Vagina (tissue), 2 donors: Measurements from ENCODE around the gene AP2B1.

ENCODE experiments used
- POLR2A ChIP-seq, 2 donors: fragments of 450-650 bp; IDR thresholded peaks; one replicate each; pipeline ENCODE4 v1.6.1; 2017; ENCODE audit warnings: antibody characterized with exemption in 2 of 2, mild to moderate bottlenecking in 2 of 2, moderate library complexity in 2 of 2
- POLR2AphosphoS5 ChIP-seq, 2 donors: sonication (generic); formaldehyde crosslinking; IDR thresholded peaks; one replicate each; pipeline ENCODE4 v1.9.0; 2017; ENCODE audit warnings: antibody characterized with exemption in 2 of 2, mild to moderate bottlenecking in 2 of 2, low read depth in 1 of 2; ENCODE audit not compliant: insufficient read depth in 1 of 2
- TF ChIP-seq, protein P1 (sequence below), 3 experiments: fragments of 450-650 bp in 2 of 3; fragments of 200-600 bp in 1 of 3; sonication (generic) in 1 of 3; IDR thresholded peaks; one replicate each; pipeline ENCODE4 v1.5.1; 2017 to 2019; ENCODE audit warnings: antibody characterized with exemption in 3 of 3, mild to moderate bottlenecking in 2 of 3, moderate library complexity in 2 of 3

DNA sequence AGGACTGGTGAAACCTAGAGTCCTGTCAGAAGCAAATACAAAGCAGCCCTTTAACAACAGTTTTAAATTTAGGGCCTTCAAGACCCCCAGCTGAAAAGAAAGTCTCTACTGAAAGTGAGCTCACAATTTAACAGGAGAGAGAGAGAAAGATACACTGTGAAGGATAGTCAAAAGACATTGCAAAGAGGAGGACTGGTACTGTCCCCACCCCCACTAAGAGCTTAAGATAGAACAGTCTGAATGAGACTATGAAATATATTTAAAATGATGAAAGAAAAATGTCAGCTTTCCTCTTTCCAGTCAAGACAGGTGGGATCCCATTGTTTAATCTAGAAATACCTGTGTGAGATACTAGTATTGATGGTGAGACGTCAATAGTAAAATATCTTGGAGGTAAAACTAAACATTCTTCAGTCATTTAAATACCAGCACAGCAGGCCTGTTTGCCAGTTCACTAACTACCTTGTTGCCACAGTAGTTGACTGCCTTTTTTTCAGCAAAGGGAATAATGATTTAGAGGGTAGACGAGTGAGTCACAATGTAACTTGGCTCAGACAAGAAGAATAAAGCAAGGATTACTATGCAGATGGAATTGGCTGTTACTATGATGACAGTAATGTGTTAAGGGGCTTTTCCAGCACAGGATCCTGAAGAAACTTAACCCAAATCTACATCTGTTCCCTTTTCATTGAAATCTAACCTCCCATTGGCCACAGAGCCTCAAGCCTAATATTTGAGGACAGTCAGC lies 97.1 kb downstream of the AP2B1 start:
- TF ChIP-seq, protein P1, sequence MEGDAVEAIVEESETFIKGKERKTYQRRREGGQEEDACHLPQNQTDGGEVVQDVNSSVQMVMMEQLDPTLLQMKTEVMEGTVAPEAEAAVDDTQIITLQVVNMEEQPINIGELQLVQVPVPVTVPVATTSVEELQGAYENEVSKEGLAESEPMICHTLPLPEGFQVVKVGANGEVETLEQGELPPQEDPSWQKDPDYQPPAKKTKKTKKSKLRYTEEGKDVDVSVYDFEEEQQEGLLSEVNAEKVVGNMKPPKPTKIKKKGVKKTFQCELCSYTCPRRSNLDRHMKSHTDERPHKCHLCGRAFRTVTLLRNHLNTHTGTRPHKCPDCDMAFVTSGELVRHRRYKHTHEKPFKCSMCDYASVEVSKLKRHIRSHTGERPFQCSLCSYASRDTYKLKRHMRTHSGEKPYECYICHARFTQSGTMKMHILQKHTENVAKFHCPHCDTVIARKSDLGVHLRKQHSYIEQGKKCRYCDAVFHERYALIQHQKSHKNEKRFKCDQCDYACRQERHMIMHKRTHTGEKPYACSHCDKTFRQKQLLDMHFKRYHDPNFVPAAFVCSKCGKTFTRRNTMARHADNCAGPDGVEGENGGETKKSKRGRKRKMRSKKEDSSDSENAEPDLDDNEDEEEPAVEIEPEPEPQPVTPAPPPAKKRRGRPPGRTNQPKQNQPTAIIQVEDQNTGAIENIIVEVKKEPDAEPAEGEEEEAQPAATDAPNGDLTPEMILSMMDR (IDR thresholded peaks at IDR 0.05): no peak
- TF ChIP-seq POLR2AphosphoS5 (IDR thresholded peaks at IDR 0.05; ENCODE audit: insufficient read depth in 1 of 2, low read depth in 1 of 2): no peak
- no peak for TF ChIP-seq POLR2A (IDR thresholded peaks at IDR 0.05)
